HG03439 (cell line): ENCODE measurements around the gene PIAS4.
A peak's percentile ranks its signal among the peaks of the same experiment; 100 is the strongest.

Source experiments
- ATAC-seq: cut with Tn5 transposase; IDR thresholded peaks from one replicate; pipeline ENCODE4 v1.9.1; 2021; ENCODE audit warnings: mild to moderate bottlenecking, moderate library complexity; ENCODE audit not compliant: unreplicated experiment

PIAS4 gene

GRCh38 chr19:3977242-3978143 lies 30.0 kb upstream of the PIAS4 start:
- no peak for ATAC-seq

DNA sequence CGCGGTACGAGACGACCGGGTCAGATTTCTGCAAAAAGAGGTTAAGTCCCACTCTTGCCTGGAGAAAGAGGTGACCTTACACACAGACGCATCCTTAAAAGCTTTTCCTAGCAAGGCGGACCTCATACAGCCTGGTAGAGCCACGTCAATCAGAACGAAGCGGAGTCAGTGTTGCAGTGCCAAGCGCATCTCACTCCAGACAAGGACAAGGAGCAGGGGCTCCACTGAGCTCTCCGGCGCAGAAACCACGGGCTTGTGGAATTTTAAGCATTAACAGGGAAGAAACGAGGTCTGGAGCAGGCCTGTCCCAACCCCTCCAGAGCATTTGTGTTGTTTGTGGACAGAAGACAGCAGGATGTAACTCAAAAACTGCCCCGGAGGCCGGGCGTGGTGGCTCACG lies 29.4 kb upstream of the PIAS4 start:
- ATAC-seq: no peak

DNA sequence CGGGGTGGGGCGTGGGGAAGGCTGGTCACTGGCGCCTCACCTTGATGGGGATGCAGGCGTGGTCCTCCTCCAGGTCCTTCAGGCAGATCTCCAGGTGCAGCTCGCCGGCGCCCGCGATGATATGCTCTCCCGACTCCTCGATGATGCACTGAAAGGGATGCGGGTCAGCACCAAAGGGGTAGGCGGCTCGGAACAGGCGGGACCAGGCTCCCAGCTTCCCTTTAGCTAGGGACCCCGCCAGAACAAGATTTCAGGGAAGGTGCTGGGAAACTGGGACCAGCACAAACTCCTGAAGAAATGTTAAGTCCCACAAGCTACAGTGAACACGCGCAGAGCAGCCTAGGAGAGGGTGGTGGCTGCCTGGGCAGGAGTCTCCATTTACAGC lies 28.3 kb upstream of the PIAS4 start:
- ATAC-seq: no peak

DNA sequence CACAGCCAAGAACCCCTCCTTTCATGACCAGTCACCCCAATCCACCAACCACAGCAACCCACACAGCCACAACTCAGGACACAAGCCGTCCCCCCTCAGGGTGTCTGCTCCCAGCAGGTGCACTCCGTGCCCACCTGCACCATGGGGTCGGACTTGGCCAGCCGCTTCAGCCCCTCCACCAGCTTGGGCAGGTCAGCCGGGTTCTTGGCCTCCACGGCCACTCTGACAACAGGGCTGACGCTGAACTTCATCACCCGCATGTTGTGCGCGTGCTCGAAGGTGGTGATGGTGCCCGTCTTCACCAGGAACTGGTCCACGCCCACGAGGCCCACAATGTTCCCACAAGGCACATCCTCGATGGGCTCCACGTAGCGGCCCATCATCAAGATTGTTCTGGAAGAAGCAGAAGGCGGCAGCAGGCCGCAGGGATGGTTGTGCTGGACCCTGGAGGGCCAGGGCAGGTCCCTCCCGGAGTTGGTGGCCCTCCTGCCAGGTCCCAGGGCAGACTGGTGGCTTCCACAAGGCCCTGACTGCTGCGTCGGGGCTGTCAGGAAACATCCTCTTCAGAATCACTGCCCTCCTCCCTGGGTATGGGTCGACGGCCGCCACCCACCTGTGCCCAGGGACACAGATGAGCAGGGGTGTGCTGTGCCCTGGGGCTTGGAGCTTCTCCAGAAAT lies 27.7 kb upstream of the PIAS4 start:
- no peak for ATAC-seq

GRCh38 chr19:3980353-3981251 lies 26.9 kb upstream of the PIAS4 start:
- no peak for ATAC-seq

DNA sequence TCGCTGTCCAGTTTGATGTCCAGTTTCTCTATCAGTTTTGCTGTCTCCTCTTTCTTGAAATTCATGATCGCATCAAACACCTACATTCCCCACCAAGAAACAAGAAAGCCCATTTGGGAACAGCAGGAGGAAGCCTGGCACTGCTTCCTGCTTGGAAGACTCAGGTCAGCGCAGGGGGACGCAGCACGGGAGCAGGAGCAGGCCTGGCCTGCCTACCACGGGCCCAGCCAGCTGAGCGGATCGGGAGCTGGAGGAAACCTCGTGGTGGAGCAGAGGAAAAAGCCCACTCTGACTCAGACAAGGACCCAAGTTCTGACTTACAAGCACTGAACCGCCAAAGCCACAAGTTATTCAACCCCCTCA lies 26.2 kb upstream of the PIAS4 start:
- no peak for ATAC-seq

DNA sequence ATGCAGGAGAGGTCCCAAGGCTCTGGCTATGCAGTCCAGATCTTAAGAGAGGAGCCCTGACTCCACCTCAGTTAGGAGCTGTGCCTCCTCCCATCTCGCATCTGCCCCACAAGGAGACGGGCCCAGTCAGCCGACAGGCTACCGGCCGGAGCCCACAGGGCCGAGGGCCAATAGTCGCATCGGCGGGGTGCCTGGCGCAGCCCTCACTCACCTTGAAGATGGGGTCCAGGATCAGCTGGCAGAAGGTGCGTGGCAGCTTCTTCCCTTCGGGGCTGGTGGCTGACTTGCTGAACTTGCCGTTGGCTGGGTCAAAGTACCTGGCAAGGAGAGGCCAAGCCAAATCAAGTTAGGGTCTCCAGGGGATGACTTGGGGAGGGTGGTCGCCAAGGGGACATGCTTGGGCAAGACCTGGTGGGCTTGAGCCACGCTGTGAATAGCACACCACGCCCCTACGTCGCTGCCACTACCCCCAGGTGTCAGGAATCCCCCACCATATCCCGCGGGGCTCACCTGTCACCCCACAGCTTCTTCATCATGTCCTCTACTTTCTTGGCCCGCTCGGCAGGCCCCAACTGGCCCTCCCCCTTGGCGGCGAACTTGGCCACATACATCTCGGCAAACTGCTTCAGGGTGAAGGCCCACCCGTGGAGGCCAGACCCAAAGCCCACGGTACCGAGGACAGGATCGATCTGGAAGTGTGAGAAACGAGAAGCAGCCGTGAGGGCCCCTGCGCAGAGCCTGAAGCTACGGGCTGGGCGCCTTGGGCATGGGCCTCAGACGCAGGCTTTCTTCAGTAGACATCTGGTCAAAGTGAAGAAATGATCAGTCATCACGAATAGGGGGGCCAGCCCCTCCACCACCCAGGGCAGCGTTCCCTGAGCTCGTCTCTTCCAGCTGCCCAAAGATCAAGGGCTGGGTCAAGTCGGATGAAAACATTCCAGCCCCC lies 25.5 kb upstream of the PIAS4 start:
- no peak for ATAC-seq

- ATAC-seq: no peak
Observed at GRCh38 chr19:3982701-3983541, 24.6 kb upstream of the PIAS4 start.

DNA sequence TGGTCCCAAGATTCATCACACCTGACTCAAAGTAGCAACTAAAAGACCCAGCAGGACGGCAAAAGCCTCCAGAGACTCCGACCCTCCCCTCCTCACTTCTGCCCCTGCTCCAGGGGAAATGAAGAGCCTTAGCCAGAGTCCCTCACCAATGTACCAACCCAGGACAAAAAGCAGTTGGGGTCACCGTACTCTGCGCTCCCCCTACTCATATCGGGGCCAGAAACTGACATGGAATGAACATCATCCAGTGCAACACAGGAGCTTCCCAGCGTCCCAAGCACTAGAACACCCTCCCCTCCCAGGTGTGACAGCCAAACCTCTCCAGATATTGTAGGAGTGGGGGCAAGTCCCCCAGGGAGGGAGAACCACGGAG lies 24.0 kb upstream of the PIAS4 start:
- no peak for ATAC-seq

DNA sequence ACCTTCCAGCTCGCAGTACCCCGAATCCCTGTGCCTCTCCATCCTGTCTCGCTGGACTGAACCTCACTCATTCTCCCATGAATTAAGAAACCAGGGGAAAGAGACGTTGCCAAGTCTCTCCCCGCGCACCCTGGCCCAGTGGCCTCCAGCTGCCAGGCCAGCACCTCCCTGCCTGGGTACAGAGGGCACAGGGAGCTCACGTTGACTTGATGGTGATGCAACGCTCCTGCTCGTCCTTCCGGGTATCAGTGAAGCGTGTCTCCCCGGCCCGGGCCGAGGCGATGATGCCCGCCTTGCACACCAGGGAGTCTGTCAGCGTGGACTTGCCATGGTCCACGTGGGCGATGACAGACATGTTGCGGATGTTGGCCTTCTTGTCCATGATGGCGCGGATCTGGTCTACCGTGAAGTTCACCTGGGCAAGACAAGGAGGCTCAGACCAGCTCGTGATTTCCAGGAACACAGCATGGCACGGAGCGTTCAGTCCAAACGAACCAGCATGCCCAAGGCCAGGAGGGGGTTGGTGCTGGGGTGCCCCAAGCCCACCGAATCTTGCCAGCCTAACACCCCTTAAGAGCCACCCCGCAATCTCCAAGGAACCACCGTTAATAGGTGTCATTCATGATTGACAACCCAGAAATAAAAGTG lies 23.5 kb upstream of the PIAS4 start:
- ATAC-seq: no peak

GRCh38 chr19:3984584-3984907 lies 23.0 kb upstream of the PIAS4 start:
- ATAC-seq: no peak

- peak; percentile 38 for ATAC-seq
Observed at GRCh38 chr19:3984908-3985642, 22.5 kb upstream of the PIAS4 start, which contains the start of gene EEF2. Gene EEF2, minus strand, starts transcription at chr19:3985463. Its CDS starts 83 bp downstream, at chr19:3985380.

DNA sequence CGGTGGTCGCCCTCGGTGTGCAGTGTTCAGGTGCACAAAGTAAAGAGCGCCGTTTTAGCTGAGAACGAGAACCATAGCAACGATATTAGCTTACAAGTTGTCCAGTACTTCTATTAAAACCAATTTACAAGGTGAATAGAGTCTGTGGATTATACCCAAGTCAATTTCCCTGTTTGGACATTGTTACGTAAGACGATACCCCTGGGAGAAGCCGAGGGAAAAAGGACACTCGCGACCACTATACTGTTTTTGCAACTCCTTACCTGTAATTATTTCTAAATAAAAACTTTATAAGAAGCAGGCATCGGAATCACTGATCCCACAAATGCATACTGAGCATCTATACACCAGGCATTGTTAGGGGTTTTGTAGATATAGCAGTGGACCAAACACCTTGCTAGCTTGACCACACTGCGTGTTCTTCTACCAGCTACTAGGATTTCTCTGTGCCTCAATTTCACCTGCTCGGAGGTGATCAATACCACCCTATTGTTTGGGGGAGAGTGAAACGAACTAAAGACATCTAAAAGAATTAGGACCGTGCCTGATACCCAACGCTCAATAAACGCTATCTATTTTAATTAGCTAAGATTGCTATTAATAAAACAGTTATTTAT lies 21.8 kb upstream of the PIAS4 start:
- ATAC-seq: no peak

DNA sequence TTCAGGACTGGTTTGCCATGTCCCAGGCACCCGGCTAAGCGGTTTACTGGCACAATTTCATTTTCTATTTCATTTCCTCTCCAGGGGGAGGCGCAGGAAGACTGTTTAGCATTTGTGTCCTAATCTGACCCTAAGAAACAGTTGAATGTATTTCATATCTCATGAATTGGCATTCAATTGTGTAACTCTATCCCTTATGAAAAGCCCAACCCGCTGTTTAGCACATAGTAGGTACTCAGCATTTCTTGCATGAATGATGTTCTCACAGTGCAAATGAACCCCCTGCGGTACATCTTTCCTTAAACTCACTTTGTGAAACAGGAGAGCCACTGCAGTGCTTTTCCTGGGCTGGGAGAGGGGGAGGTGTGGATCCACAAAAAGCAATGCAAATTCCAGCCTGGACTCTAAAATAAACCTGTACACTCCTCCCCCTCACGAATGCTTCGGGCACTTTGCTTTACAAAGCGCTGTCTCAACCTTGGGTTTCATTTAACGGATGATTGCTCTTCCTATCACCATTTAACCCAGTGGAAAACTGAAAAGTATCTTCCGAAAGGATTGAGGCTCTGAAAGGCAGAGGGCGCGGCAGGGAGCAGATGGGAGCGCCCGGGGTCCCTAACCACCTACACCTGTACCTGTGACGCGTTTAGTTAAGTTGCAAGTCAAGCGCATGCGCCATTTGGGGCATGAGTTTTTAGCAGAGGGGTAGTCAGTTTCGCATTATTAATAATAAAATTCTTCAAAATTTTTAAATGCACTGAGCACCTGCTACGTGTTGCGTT lies 21.1 kb upstream of the PIAS4 start:
- no peak for ATAC-seq

DNA sequence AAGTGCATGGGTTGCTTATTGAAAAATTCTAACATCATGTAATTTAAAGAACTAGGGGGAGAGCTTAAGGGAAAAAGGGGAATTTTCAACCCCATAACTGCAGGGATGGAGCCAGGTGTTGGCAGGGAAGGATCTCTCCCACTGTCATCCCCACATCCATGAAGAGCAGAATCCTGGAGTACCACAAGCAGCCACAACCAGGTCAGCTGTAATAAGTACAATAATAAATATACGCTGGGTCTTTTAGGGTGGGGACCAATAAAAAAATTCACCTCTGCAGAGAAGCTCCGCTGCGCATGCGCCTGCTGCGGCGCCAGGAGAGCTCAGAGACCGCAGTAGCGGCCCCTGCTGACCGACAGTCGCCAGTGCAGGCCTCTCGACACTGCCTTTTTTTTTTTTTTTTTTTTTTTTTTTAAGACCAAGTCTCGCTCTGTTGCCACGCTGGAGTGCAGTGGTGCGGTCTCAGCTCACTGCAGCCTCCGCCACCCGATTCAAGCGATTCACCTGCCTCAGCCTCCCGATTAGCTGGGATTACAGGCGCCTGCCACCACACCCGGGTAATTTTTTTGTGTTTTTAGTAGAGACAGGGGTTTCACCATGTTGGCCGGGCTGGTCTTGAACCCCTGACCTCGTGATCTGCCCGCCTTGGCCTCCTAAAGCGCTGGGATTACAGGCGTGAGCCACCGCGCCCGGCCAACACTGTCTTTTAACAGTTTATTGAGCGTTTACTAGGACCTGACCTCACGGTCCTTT lies 19.7 kb upstream of the PIAS4 start:
- ATAC-seq: peak; percentile 36

- ATAC-seq: no peak
Observed at GRCh38 chr19:3990815-3991117, 16.8 kb upstream of the PIAS4 start.

- ATAC-seq: no peak
Observed at GRCh38 chr19:3995607-3996006, 11.9 kb upstream of the PIAS4 start.
